ENCODE results near the gene GPC4. TPM values are rescaled to one million over a fixed set of nuclear protein-coding genes. Genes with fewer than 3 reads are reported as not detected.

GPC4 gene
- total and polyA plus RNA-seq, 9 of the 15 experiments (the other 6 are each of a cell fraction or from before 2014, with no cell fraction given), result 0.11 TPM; not detected in 8

DNA sequence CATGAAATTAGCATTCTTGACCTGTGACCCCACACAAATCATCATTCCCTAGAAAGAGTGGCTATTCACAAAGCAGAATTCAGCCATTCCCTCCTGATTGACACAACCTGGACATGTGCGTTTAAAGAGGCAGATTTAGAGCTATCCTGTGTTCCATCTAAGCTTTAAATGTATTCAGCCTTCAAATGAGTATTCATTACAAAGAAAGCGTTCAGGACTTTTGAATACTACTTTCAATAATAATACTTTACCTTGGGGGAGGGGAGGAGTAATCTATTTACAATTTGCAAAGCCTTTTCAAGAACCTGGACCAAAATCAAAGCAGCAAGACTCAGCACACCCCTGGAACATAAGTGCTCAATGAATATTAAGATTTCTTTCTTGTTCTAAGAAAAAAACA, 22.5 kb upstream of the GPC4 start:
- Histone ChIP-seq H3K9ac (ENCODE audit: insufficient read depth in 1 of 2, low read depth in 2 of 2, low read length in 2 of 2) (no peak overlapping the region), H4K20me1 (replicated peaks; ENCODE audit: control insufficient read depth, insufficient read depth, low read length) (no peaks in the 10 kb centered on the region), H3K4me3 (no peak overlapping the region), H3K79me2 (ENCODE audit: control insufficient read depth, insufficient read depth, low read length) (no peaks in the 10 kb centered on the region), H2AFZ (ENCODE audit: low read depth, low read length) (no peak overlapping the region), H3K27ac (ENCODE audit: extremely low read depth, low read depth, low read length) (no peak overlapping the region), H3K9me1 (ENCODE audit: control insufficient read depth, insufficient read depth, low read length) (no peaks in the 10 kb centered on the region), H3K9me3 (replicated peaks; ENCODE audit: control insufficient read depth, insufficient read depth, low read depth, low read length) (no peaks in the 10 kb centered on the region), H3K27me3 (ENCODE audit: control insufficient read depth in 2 of 2, insufficient read depth in 2 of 2, low read length in 2 of 2) (no peaks in the 10 kb centered on the region; a peak in 1 of 5 replicates), H3K36me3 (ENCODE audit: control insufficient read depth, insufficient read depth, low read length) (no peaks in the 10 kb centered on the region), H3K4me2 (ENCODE audit: insufficient read depth, low read length) (no peak overlapping the region), H3K4me1 (replicated peaks in 1 of 2; ENCODE audit: control insufficient read depth in 2 of 2, insufficient read depth in 2 of 2, low read length in 2 of 2) (no peaks in the 10 kb centered on the region)
- no peak for TF ChIP-seq POU5F1 (IDR thresholded peaks at IDR 0.05; ENCODE audit: borderline replicate concordance, low read depth, low read length, partially characterized antibody)
- BruUV-seq (replicated peaks), result no TSS peak
- DNase-seq (ENCODE audit: extremely low read depth in 1 of 4, low spot score in 3 of 4), result no peak
- ChIA-PET CTCF (ENCODE audit: low intra/inter-chr PET ratio) (no interaction called here), POLR2A (no interaction called here)
- in situ Hi-C loops (cut with MboI) (no loop called here), intact Hi-C loops (cut with micrococcal nuclease) (no loop called here)
- 0% methylated on average over 2 of the region's 2 CpGs for WGBS (ENCODE audit: insufficient coverage, low coverage, missing lambda C conversion rate)
- FAIRE-seq, result no peak
- ATAC-seq, result no peak

- Histone ChIP-seq H3K9me3 (replicated peaks; ENCODE audit: control insufficient read depth, insufficient read depth, low read depth, low read length) (no peaks in the 10 kb centered on the region), H3K9me1 (ENCODE audit: control insufficient read depth, insufficient read depth, low read length) (no peaks in the 10 kb centered on the region), H3K9ac (ENCODE audit: insufficient read depth in 1 of 2, low read depth in 2 of 2, low read length in 2 of 2) (no peak overlapping the region), H3K36me3 (ENCODE audit: control insufficient read depth, insufficient read depth, low read length) (no peaks in the 10 kb centered on the region), H3K79me2 (ENCODE audit: control insufficient read depth, insufficient read depth, low read length) (no peaks in the 10 kb centered on the region), H3K4me3 (no peak overlapping the region), H3K27me3 (ENCODE audit: control insufficient read depth in 2 of 2, insufficient read depth in 2 of 2, low read length in 2 of 2) (no peaks in the 10 kb centered on the region; a peak in 1 of 5 replicates), H3K4me1 (replicated peaks in 1 of 2; ENCODE audit: control insufficient read depth in 2 of 2, insufficient read depth in 2 of 2, low read length in 2 of 2) (no peaks in the 10 kb centered on the region), H2AFZ (ENCODE audit: low read depth, low read length) (no peak overlapping the region), H3K4me2 (ENCODE audit: insufficient read depth, low read length) (no peak overlapping the region), H3K27ac (ENCODE audit: extremely low read depth, low read depth, low read length) (no peak overlapping the region), H4K20me1 (replicated peaks; ENCODE audit: control insufficient read depth, insufficient read depth, low read length) (no peaks in the 10 kb centered on the region)
- CTCF ChIA-PET (ENCODE audit: low intra/inter-chr PET ratio), result no interaction called here
- POLR2A ChIA-PET, result no interaction called here
- no peak for ATAC-seq
- WGBS (ENCODE audit: insufficient coverage, low coverage, missing lambda C conversion rate), result 0% methylated on average over 3 of the region's 4 CpGs
- no peak for FAIRE-seq
- BruUV-seq (replicated peaks), result no TSS peak
- TF ChIP-seq, protein P1, sequence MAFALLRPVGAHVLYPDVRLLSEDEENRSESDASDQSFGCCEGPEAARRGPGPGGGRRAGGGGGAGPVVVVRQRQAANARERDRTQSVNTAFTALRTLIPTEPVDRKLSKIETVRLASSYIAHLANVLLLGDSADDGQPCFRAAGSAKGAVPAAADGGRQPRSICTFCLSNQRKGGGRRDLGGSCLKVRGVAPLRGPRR (CRISPR knock-in tag; IDR thresholded peaks at IDR 0.05), result no peak
- TF ChIP-seq BHLHE40 (IDR thresholded peaks at IDR 0.05; ENCODE audit: low read length) (no peak), CREM (IDR thresholded peaks at IDR 0.05; ENCODE audit: low read depth) (no peak), ZBTB9 (CRISPR knock-in tag; IDR thresholded peaks at IDR 0.05) (no peak), TFAM (CRISPR knock-in tag; conservative IDR thresholded peaks at IDR 0.05) (no peak), ZNF175 (CRISPR knock-in tag; IDR thresholded peaks at IDR 0.05; ENCODE audit: low read depth) (no peak), RFX7 (CRISPR knock-in tag; IDR thresholded peaks at IDR 0.05) (no peak), FOXJ3 (CRISPR knock-in tag; IDR thresholded peaks at IDR 0.05) (no peak), POLR3G (IDR thresholded peaks at IDR 0.05; ENCODE audit: extremely low read depth, insufficient read length, insufficient replicate concordance) (no peak), SLC30A9 (CRISPR knock-in tag; IDR thresholded peaks at IDR 0.05) (no peak), SREBF1 (IDR thresholded peaks at IDR 0.05; ENCODE audit: borderline replicate concordance, low read depth, low read length) (no peak)
- in situ Hi-C loops (cut with MboI) (no loop called here), intact Hi-C loops (cut with micrococcal nuclease) (no loop called here)
- DNase-seq (ENCODE audit: extremely low read depth in 1 of 4, low spot score in 3 of 4), result no peak
Measured at GRCh38 chrX:133437356-133437755, 22.1 kb upstream of the GPC4 start.

Data from K562 (cell line).